ES-I3 (cell line): Measurements from ENCODE around the gene BANK1.

Experiments used
- H3K36me3 ChIP-seq: 2 replicates; pipeline ENCODE4 v1.6.1; 2013; ENCODE audit warnings: mild to moderate bottlenecking, low read length, control low read depth, moderate library complexity; ENCODE audit not compliant: insufficient read depth
- H3K4me1 ChIP-seq: 2 replicates; pipeline ENCODE4 v1.6.1; 2013; ENCODE audit warnings: mild to moderate bottlenecking, control low read depth, low read length; ENCODE audit not compliant: insufficient read depth
- H3K9ac ChIP-seq: 2 replicates; pipeline ENCODE4 v1.6.1; 2013; ENCODE audit warnings: low read depth, mild to moderate bottlenecking, low read length, moderate library complexity
- H3K9me3 ChIP-seq: 2 replicates; pipeline ENCODE4 v1.6.1; 2013; ENCODE audit warnings: mild to moderate bottlenecking, low read length, moderate library complexity; ENCODE audit not compliant: control insufficient read depth, insufficient read depth

The BANK1 gene

GRCh38 chr4:102022343-102022742 lies 231.8 kb downstream of the BANK1 start:
- Histone ChIP-seq H3K9me3 (no peaks in the 10 kb centered on the region), H3K9ac (no peak overlapping the region), H3K36me3 (no peaks in the 10 kb centered on the region), H3K4me1 (peaks cover 5% of the 10 kb centered on the region; the same call in 1 of the 2 replicates)

GRCh38 chr4:102027961-102028360 lies 237.4 kb downstream of the BANK1 start:
- Histone ChIP-seq H3K36me3 (no peaks in the 10 kb centered on the region), H3K4me1 (no peaks in the 10 kb centered on the region), H3K9ac (no peak overlapping the region), H3K9me3 (no peaks in the 10 kb centered on the region)

GRCh38 chr4:102031406-102031805 lies 240.9 kb downstream of the BANK1 start:
- no peaks in the 10 kb centered on the region for H3K36me3 ChIP-seq
- H3K4me1 ChIP-seq, result no peaks in the 10 kb centered on the region
- H3K9ac ChIP-seq, result no peak overlapping the region
- no peaks in the 10 kb centered on the region for H3K9me3 ChIP-seq

- no peaks in the 10 kb centered on the region for H3K9me3 ChIP-seq
- H3K4me1 ChIP-seq, result no peaks in the 10 kb centered on the region
- no peak overlapping the region for H3K9ac ChIP-seq
- H3K36me3 ChIP-seq, result no peaks in the 10 kb centered on the region
Observed at GRCh38 chr4:102036016-102036415, 245.5 kb downstream of the BANK1 start.

- Histone ChIP-seq H3K9me3 (no peaks in the 10 kb centered on the region), H3K4me1 (no peaks in the 10 kb centered on the region), H3K36me3 (no peaks in the 10 kb centered on the region), H3K9ac (no peak overlapping the region)
Observed at GRCh38 chr4:102036619-102037376, 246.3 kb downstream of the BANK1 start.

- no peak overlapping the region for H3K9ac ChIP-seq
- H3K9me3 ChIP-seq, result no peaks in the 10 kb centered on the region
- no peaks in the 10 kb centered on the region for H3K36me3 ChIP-seq
- no peaks in the 10 kb centered on the region for H3K4me1 ChIP-seq
Observed at GRCh38 chr4:102037566-102037965, 247.0 kb downstream of the BANK1 start.

- Histone ChIP-seq H3K9ac (no peak overlapping the region), H3K36me3 (no peaks in the 10 kb centered on the region), H3K4me1 (no peaks in the 10 kb centered on the region), H3K9me3 (no peaks in the 10 kb centered on the region)
Observed at GRCh38 chr4:102042871-102043802, 252.6 kb downstream of the BANK1 start.

- H3K4me1 ChIP-seq, result no peaks in the 10 kb centered on the region
- no peaks in the 10 kb centered on the region for H3K36me3 ChIP-seq
- H3K9ac ChIP-seq, result no peak overlapping the region
- no peaks in the 10 kb centered on the region for H3K9me3 ChIP-seq
Observed at GRCh38 chr4:102047616-102048015, 257.1 kb downstream of the BANK1 start.

GRCh38 chr4:102055805-102056204 lies 265.3 kb downstream of the BANK1 start:
- Histone ChIP-seq H3K9ac (no peak overlapping the region), H3K36me3 (no peaks in the 10 kb centered on the region), H3K9me3 (no peaks in the 10 kb centered on the region), H3K4me1 (no peaks in the 10 kb centered on the region)

- Histone ChIP-seq H3K4me1 (no peaks in the 10 kb centered on the region), H3K9ac (no peak overlapping the region), H3K36me3 (no peaks in the 10 kb centered on the region), H3K9me3 (no peaks in the 10 kb centered on the region)
Observed at GRCh38 chr4:102057122-102057521, 266.6 kb downstream of the BANK1 start.

GRCh38 chr4:102061133-102061532 lies 270.6 kb downstream of the BANK1 start:
- no peaks in the 10 kb centered on the region for H3K4me1 ChIP-seq
- H3K9me3 ChIP-seq, result no peaks in the 10 kb centered on the region
- H3K9ac ChIP-seq, result no peak overlapping the region
- H3K36me3 ChIP-seq, result no peaks in the 10 kb centered on the region

GRCh38 chr4:102064747-102065442 lies 274.4 kb downstream of the BANK1 start:
- Histone ChIP-seq H3K9me3 (no peaks in the 10 kb centered on the region), H3K4me1 (no peaks in the 10 kb centered on the region), H3K36me3 (no peaks in the 10 kb centered on the region), H3K9ac (no peak overlapping the region)

- no peaks in the 10 kb centered on the region for H3K36me3 ChIP-seq
- no peak overlapping the region for H3K9ac ChIP-seq
- H3K9me3 ChIP-seq, result no peaks in the 10 kb centered on the region
- H3K4me1 ChIP-seq, result no peaks in the 10 kb centered on the region
Observed at GRCh38 chr4:102076622-102077021, 286.1 kb downstream of the BANK1 start.

- no peak overlapping the region for H3K9ac ChIP-seq
- H3K4me1 ChIP-seq, result no peaks in the 10 kb centered on the region
- no peaks in the 10 kb centered on the region for H3K9me3 ChIP-seq
- H3K36me3 ChIP-seq, result no peaks in the 10 kb centered on the region
Observed at GRCh38 chr4:102080184-102080583, 289.7 kb downstream of the BANK1 start.
